WTC11 (cell line): ENCODE data around the gene USH1G. TPM values are rescaled to one million over a fixed set of nuclear protein-coding genes. Genes with fewer than 3 reads are reported as not detected.
A peak's percentile ranks its signal among the peaks of the same experiment; 100 is the strongest.

ENCODE experiments used
- ATAC-seq: fragments of 200-7000 bp; cut with Tn5 transposase; 2 replicates; pipeline ENCODE4 v1.10.0; 2021; ENCODE audit warnings: mild to moderate bottlenecking, moderate library complexity
- CTCF ChIA-PET: fragments of 300-600 bp; sonication (Branson Sonifier 250); formaldehyde crosslinking; loops from one replicate; lab custom pipeline; 2021; ENCODE audit warnings: antibody characterized with exemption; lab: Charles Lee
- POLR2A ChIA-PET: fragments of 350-600 bp; sonication (Branson Sonifier 250); formaldehyde crosslinking; loops from one replicate; lab custom pipeline; 2021; ENCODE audit warnings: antibody characterized with exemption; lab: Charles Lee
- DNase-seq: peaks from one replicate; pipeline ENCODE4 v3.0.0; 2021; ENCODE audit warnings: low spot score
- H3K27ac Mint-ChIP-seq: 2 replicates; pipeline ENCODE4 v1.8.0; 2021; ENCODE audit warnings: mixed read lengths
- H3K27me3 Mint-ChIP-seq: 2 replicates; pipeline ENCODE4 v1.8.0; 2021; ENCODE audit warnings: low read depth, mild to moderate bottlenecking, moderate library complexity, mixed read lengths
- H3K36me3 Mint-ChIP-seq: 2 replicates; pipeline ENCODE4 v1.8.0; 2021; ENCODE audit warnings: mixed read lengths
- H3K4me1 Mint-ChIP-seq: 2 replicates; pipeline ENCODE4 v1.8.0; 2022; ENCODE audit warnings: mixed read lengths
- H3K4me3 Mint-ChIP-seq: 2 replicates; pipeline ENCODE4 v1.8.0; 2021; ENCODE audit warnings: mild to moderate bottlenecking, moderate library complexity, mixed read lengths
- H3K9me3 Mint-ChIP-seq: 2 replicates; pipeline ENCODE4 v1.8.0; 2021; ENCODE audit warnings: mixed read lengths
- CDX4 ChIP-seq: fragments of 250-450 bp; sonication (Bioruptor Pico); IDR thresholded peaks from 2 replicates; pipeline ENCODE4 v1.9.0; 2021; ENCODE audit warnings: moderate library complexity, mild to moderate bottlenecking, inconsistent platforms, borderline replicate concordance
- CREB1 ChIP-seq: sonication (generic); formaldehyde crosslinking; IDR thresholded peaks from 2 replicates; pipeline ENCODE4 v1.8.0; 2023; ENCODE audit warnings: mild to moderate bottlenecking, missing genetic modification reagents
- CTCF ChIP-seq: fragments of 200-600 bp; IDR thresholded peaks from 2 replicates; pipeline ENCODE4 v1.8.0; 2022; ENCODE audit warnings: antibody characterized with exemption
- E2F1 ChIP-seq: sonication (generic); formaldehyde crosslinking; IDR thresholded peaks from 2 replicates; pipeline ENCODE4 v1.8.0; 2022; ENCODE audit warnings: mild to moderate bottlenecking, missing genetic modification reagents
- ERG ChIP-seq: fragments of 250-450 bp; sonication (Bioruptor Pico); IDR thresholded peaks from 2 replicates; pipeline ENCODE4 v1.8.0; 2021; ENCODE audit warnings: mild to moderate bottlenecking
- GABPB1 ChIP-seq: sonication (generic); formaldehyde crosslinking; IDR thresholded peaks from 2 replicates; pipeline ENCODE4 v1.8.1; 2023; ENCODE audit warnings: mild to moderate bottlenecking, missing genetic modification reagents
- HMGXB4 ChIP-seq: sonication (generic); formaldehyde crosslinking; IDR thresholded peaks from 2 replicates; pipeline ENCODE4 v1.8.1; 2023; ENCODE audit warnings: mild to moderate bottlenecking, moderate library complexity, missing genetic modification reagents
- IRF2 ChIP-seq: sonication (generic); formaldehyde crosslinking; IDR thresholded peaks from 2 replicates; pipeline ENCODE4 v1.8.0; 2022; ENCODE audit warnings: low read depth, missing genetic modification reagents, borderline replicate concordance
- JAZF1 ChIP-seq: fragments of 250-450 bp; sonication (Bioruptor Pico); IDR thresholded peaks from 2 replicates; pipeline ENCODE4 v1.9.0; 2021; ENCODE audit warnings: moderate library complexity, mild to moderate bottlenecking, inconsistent platforms
- KAT7 ChIP-seq: sonication (generic); formaldehyde crosslinking; IDR thresholded peaks from 2 replicates; pipeline ENCODE4 v1.8.1; 2023; ENCODE audit warnings: missing genetic modification reagents, mild to moderate bottlenecking, borderline replicate concordance
- PRRX2 ChIP-seq: fragments of 250-450 bp; sonication (Bioruptor Pico); IDR thresholded peaks from 2 replicates; pipeline ENCODE4 v1.8.0; 2021; ENCODE audit warnings: mild to moderate bottlenecking
- RELA ChIP-seq: sonication (generic); formaldehyde crosslinking; IDR thresholded peaks from 2 replicates; pipeline ENCODE4 v1.8.1; 2022; ENCODE audit warnings: missing genetic modification reagents, mild to moderate bottlenecking, borderline replicate concordance
- SMAD3 ChIP-seq: sonication (generic); formaldehyde crosslinking; IDR thresholded peaks from 2 replicates; pipeline ENCODE4 v1.8.0; 2022; ENCODE audit warnings: missing genetic modification reagents, mild to moderate bottlenecking, borderline replicate concordance
- USF1 ChIP-seq: sonication (generic); formaldehyde crosslinking; IDR thresholded peaks from 2 replicates; pipeline ENCODE4 v1.8.0; 2022; ENCODE audit warnings: mild to moderate bottlenecking, missing genetic modification reagents
- ZBTB21 ChIP-seq: sonication (generic); formaldehyde crosslinking; IDR thresholded peaks from 2 replicates; pipeline ENCODE4 v1.8.1; 2023; ENCODE audit warnings: mild to moderate bottlenecking, missing genetic modification reagents, borderline replicate concordance
- ZMAT4 ChIP-seq: fragments of 250-450 bp; sonication (Bioruptor Pico); IDR thresholded peaks from 2 replicates; pipeline ENCODE4 v1.9.0; 2021; ENCODE audit warnings: mild to moderate bottlenecking
- ZNF121 ChIP-seq: sonication (generic); formaldehyde crosslinking; IDR thresholded peaks from 2 replicates; pipeline ENCODE4 v1.8.0; 2023; ENCODE audit warnings: missing genetic modification reagents
- ZNF219 ChIP-seq: sonication (generic); formaldehyde crosslinking; IDR thresholded peaks from 2 replicates; pipeline ENCODE4 v1.8.0; 2023; ENCODE audit warnings: missing genetic modification reagents, mild to moderate bottlenecking, borderline replicate concordance
- ZNF317 ChIP-seq: sonication (generic); formaldehyde crosslinking; IDR thresholded peaks from 2 replicates; pipeline ENCODE4 v1.8.1; 2023; ENCODE audit warnings: low read depth, mild to moderate bottlenecking, moderate library complexity, missing genetic modification reagents, borderline replicate concordance
- ZNF512 ChIP-seq: sonication (generic); formaldehyde crosslinking; IDR thresholded peaks from 2 replicates; pipeline ENCODE4 v1.8.1; 2022; ENCODE audit warnings: missing genetic modification reagents, borderline replicate concordance
- total RNA-seq: library from RNA; stranded (reverse); gene quantifications from 3 replicates; pipeline ENCODE4 v1.2.3, GENCODE V29; 2021

The USH1G gene
- total RNA-seq, 1 experiment from 2014 or later, result 1.9 TPM

- no peak for TF ChIP-seq ZBTB21
- no peak for TF ChIP-seq ZNF219 (CRISPR knock-in tag)
- TF ChIP-seq CDX4 (CRISPR knock-in tag), result no peak
- TF ChIP-seq E2F1, result no peak
- TF ChIP-seq ZNF121, result no peak
- TF ChIP-seq ZNF317 (CRISPR knock-in tag), result no peak
- TF ChIP-seq KAT7 (CRISPR knock-in tag), result no peak
- TF ChIP-seq JAZF1, result no peak
- TF ChIP-seq ZMAT4, result no peak
Measured at GRCh38 chr17:74959826-74960515, 36.9 kb upstream of the USH1G start (continued).

- H3K4me3 Mint-ChIP-seq, result no peak overlapping the region
- ChIA-PET CTCF (interaction anchor here (0.5 to 6.5 kb wide), 62 partner anchors 10 to 790 kb away, joined by 3 to 206 read pairs (median 5); partner anchors contain the start of genes CDR2L, FADS6, FDXR and HID1), POLR2A (interaction anchor here (0.9 kb wide), 1 partner anchor 85 kb away, joined by 3 read pairs; the partner anchor contains the start of gene FDXR)
- no peaks in the 10 kb centered on the region for H3K36me3 Mint-ChIP-seq
- ATAC-seq (peak; percentile 68), DNase-seq (peak; percentile 96)
- TF ChIP-seq CTCF, result peak; percentile 96
- TF ChIP-seq JAZF1, result no peak
- no peak for TF ChIP-seq RELA (CRISPR knock-in tag)
- no peak for TF ChIP-seq GABPB1
- TF ChIP-seq CREB1 (CRISPR knock-in tag), result no peak
- 0 out of 2 replicates have a peak, but pooled peaks have one; percentile 48 for TF ChIP-seq HMGXB4 (CRISPR knock-in tag)
- no peaks in the 10 kb centered on the region for H3K9me3 Mint-ChIP-seq
- peaks cover 16% of the 10 kb centered on the region for H3K27me3 Mint-ChIP-seq
- no peak overlapping the region for H3K27ac Mint-ChIP-seq
- H3K4me1 Mint-ChIP-seq, result peaks cover 5% of the 10 kb centered on the region
Measured at GRCh38 chr17:74957935-74958740, 35.1 kb upstream of the USH1G start.

- H3K27ac Mint-ChIP-seq, result no peak overlapping the region
- CTCF ChIA-PET, result interaction anchor here (6.5 kb wide), 1 partner anchor 34 kb away, joined by 206 read pairs; the partner anchor contains the start of genes OTOP2 and USH1G
- no peak for DNase-seq
- no peak overlapping the region for H3K4me3 Mint-ChIP-seq
- POLR2A ChIA-PET, result no interaction called here
- H3K4me1 Mint-ChIP-seq, result peaks cover 7% of the 10 kb centered on the region
- no peaks in the 10 kb centered on the region for H3K36me3 Mint-ChIP-seq
- ATAC-seq, result no peak
- H3K27me3 Mint-ChIP-seq, result peaks cover 22% of the 10 kb centered on the region
- no peaks in the 10 kb centered on the region for H3K9me3 Mint-ChIP-seq
- TF ChIP-seq SMAD3 (CRISPR knock-in tag) (no peak), ZNF512 (CRISPR knock-in tag) (no peak), USF1 (CRISPR knock-in tag) (no peak), ERG (no peak), IRF2 (CRISPR knock-in tag) (no peak), E2F1 (no peak), PRRX2 (no peak)
Measured at GRCh38 chr17:74956093-74956492, 33.0 kb upstream of the USH1G start.
